NCI-H1436 (cell line): ENCODE measurements around the gene SVEP1.
"Not testable (repeated sequence)": the region's sequence is repeated elsewhere in the genome, so short reads cannot be mapped to it uniquely, and the experiment has no call there.

Experiments used
- DNase-seq: peaks from one replicate; lab custom pipeline; 2025; lab: John Stamatoyannopoulos, UW

SVEP1 gene

DNA sequence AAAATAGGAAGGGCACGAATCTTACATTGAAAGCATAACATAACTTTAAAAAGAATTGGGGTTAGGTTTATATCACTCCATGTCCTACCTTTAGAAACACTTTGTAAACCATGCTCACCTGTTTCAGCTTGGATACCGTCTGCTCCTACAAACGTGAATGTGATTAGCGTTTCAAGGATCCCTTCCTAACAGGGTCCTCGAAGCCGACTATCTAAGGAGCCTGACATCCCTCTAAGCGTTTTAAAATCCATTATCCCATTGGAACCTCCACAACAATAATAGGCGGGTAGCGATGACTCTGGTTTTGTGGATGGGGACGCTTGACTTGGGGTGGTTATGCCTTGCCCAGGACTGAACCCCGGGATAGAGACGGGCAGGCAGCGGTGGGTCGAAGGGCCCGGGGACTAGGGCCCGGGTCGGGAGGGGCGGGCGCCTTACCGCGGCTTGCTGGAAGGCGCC lies 937 bp downstream of the SVEP1 start:
- no peak for DNase-seq

DNA sequence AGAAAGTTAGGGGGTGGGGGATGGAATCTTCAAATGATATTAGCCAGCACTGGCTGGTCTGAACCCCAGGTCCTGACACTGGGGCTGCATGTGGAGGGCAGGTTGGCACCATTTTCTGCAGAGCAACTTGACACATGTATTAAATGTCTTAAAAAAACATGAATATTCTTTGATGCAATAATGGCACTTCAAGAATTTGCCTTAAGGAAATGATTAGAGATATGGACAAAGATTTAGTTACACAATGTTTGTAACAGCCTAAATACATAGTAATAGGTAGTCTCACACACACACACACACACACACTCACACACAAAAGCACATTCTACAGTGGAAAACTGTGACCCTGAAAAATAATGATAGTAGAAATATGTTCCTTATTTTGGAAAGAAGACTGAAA lies 3.6 kb downstream of the SVEP1 start:
- DNase-seq, result no peak

DNA sequence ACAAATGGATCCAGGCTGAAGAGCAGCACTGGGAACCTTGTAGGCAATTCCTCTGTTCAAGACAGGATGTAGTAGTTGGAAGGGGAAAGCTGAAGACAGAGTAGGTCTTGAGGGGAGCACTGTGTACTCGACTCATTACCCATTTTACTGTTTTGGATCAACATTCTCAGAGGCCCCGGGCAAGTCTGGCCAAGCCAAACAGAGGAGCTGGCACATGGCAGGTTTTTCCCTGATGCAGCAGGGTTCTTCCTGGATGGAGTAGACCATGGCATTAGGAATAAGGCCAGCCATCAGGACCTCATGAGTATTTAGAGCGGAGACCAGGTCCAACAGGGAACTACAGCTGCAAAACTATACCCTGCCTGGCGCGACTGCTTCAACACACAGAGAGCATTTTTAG lies 4.4 kb downstream of the SVEP1 start:
- DNase-seq, result no peak

DNA sequence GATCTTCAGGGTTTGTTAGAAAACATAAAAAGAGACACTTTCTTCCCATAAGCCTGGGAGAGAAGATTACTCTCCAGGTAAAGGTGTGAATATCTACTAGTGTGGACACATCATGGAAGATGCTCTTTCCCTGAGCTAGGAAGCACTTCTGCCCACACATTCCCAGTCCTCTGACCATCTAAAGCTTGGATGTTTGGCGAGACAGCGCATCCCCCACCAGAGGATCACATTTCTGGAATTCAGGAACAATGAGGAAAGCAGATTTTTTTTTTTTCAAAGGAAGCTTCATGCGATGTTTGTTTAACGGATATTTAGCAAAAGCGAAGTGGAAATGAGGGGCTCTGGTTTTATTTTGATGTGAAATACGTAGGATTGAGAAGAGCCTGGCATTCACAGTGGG lies 6.2 kb downstream of the SVEP1 start:
- DNase-seq, result no peak

DNA sequence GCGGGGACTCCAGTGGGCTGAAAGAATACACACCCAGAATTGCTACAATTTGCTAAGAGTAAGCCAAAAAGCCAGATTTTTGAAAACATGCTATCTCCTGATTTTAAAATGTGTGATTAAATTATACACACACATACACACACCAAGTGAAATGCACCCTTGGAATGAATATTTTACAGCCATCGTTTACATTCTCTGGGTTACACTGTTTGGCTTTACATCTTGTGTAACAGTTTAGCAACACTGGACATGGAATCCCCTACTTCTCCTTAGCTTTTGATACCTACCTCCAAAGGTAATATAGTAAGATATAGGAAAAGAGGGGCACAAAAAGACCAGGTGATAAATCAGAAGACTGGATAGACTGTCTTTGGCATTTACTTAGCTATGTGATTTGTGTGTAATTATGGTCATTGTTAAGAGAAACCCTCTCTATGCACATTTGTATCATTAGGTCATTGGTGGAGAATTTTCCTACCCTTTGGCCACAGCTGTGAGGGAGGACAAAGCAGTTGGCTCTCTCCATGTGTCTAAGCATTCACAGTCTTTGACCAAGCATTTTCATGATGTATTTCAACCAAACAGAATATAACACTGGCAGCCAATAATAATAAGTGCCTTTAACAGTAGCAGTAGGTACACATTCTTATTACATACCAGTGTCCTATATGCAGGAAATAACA lies 7.6 kb downstream of the SVEP1 start:
- DNase-seq, result no peak

DNA sequence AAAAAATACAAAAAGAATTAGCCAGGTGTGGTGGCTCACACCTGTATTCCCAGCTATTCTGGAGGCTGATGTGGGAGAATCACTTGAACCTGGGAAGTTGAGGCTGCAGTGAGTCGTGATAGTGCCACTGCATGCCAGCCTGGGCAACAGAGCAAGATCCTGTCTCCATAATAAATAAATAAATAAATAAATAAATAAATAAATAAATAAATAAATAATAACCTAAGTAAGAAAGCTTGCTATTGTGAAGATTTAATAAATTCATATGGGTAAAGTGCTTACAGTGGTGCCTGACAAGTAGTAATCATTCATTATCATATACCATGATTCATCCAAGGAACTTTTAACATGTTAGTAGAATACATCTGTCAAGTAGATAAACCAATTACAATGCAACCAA lies 13.4 kb downstream of the SVEP1 start:
- no peak for DNase-seq

DNA sequence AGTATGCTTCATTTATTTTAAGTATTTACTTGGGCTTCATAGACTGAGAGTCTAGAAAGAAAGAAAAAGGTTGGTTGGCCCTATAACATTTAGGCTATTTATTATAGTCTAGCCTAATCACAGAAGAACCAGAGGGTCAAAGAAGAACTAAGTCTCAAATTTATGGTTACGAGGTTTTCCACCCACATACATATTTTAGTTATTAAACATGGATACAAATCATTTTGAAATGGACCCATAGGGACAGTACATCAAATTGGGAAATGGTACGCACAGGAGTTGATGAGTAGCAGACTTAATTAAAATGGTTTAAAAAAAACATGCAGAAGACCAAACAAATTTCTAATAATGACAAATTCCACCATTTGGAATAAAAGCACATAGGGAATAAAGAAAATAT lies 17.7 kb downstream of the SVEP1 start:
- no peak for DNase-seq

DNA sequence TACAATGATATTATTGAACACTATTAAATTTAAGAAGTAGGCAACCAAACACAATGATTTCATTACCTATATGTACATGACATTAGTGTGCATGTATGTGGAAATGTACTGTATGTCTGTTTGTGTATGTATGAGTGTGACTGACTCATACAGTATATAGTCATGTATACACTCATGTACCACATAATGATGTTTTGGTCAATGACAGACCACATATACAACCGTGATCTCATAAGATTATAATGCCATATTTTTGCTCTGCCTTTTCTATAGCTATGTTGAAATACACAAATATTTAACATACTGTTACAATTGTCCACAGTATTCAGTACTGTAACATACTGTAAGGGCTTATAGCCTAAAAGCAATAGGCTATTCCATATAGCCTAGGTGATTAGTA lies 19.7 kb downstream of the SVEP1 start:
- no peak for DNase-seq

DNA sequence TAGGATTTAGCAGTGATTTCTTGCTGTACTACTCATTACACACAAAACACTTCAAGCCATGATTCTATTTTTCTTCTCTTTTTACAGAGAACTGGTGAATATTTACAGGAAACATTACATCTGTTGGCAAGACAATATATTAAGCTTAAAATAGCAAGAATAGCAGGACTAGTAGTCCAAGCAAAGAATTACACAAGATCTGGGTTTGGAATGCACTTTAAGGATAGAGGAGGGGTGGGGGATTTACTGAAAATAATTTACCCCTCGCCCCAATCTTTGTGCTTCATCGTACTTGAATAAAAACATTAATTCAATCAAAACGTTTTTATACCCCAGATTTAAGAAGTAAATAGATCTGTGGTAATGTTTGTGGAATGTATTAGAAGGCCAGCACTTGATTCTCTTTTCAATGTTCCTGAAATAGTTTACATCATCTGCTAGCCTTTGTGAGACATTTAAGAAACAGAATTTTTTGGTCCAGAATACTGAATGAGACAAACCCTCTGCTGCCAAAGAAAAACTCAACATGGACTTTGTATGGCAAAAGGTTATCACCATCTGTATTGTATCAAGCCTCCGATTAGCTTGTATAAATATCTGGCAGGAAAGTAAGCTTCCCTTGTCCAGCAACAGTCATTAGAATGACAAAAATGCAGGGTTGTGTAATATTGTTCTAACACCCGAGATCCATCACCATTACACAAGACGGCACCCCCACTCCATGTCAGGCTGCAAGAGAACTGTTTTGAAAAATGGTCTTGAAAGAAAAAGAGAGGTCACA lies 23.8 kb downstream of the SVEP1 start:
- no peak for DNase-seq

DNA sequence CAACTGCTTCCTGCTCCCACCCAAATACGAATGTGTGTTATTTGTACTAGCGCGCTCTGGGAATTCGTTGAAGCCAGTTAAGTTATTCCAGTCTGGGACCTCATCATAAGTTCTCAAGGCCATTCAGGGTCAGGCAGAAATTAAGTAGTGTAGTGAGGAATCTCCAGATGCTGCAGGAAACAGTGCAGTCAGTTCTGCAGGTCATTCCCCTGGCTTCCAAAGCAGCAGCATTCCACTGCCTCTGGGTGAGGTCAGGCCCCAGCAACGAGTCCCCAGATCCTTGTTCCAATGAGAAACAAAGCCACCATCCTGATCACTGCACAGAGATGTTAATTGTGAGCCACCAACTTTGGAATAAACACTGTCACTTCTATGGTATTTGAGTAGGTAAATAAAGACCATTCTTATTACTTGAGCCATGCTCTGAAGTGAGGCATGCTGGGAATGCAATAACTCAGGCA lies 33.1 kb downstream of the SVEP1 start:
- DNase-seq, result no peak

DNA sequence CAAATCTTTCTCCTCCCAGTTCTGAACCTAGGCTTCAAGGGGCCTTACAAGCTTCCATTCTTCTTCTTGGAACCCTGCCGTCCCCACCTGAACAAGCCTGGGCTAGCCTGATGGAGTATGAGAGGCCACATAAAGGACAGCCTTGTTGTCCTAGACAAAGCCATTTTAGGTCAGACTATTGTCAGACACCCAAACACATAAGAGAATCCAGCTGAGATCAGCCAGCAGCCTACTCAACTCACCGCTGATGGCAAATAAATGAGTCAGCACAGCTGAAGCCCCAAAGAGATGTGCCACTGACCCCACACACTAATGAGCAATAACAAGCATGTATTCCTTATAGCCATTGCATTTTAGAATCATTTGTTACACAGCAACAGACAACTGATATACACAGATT lies 33.8 kb downstream of the SVEP1 start:
- no peak for DNase-seq

DNA sequence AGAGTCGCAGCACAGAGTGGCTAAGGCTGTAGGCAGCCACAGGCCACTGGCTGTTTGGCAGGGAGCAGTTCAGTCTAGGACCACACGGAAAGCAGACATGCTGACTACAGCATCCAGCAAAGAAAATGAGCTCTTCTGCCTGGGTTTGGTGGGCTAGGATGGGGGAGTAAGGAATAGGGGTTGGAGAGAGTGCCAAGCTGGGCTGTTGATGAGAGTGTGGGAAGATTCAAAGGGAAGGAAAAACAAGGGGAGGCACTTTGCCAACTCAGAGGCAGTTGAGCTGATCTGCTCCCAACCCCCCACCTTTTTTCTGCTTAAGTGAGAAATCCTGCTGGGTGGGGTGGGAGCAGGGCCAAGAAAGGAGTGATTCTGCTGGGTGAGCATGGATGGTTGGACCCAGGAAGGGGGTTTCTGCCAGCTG lies 35.9 kb downstream of the SVEP1 start:
- DNase-seq, result no peak

DNA sequence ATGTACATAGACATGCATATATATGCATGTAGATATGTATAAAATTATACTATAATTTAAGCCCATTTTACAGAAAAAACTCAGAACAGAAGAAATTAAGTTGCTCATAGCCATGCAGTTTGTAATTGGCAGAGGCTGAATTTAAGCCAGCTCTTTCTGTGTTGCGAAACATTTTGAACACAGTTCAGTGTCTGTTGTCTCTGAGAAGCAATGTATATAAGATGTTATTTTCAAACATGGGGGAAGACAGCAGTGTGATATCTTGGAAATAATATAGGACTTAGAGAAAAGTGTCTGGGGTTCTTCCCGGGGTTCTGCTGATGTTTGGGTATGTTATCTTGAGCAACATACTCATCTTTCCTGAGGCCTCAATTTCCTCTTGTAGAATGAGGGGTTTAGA lies 37.6 kb downstream of the SVEP1 start:
- DNase-seq, result no peak

DNA sequence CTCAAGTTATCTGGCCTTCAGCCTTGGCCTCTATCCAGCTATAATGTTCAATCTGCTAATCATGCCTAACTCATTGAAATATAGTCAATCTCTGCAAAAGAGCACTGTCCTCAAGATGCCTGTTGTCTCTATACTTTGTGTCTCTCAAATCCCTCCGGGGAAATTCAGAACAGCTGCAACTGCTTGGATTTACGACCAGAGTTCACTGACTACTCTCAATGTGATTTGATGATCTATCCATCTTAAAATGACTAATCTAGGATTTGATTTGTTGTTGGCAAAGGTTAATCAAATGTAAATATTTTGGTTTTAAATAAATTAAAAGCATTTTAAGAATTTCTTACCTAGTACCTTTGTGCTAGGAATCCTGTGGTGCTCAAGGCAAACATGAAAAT lies 40.9 kb downstream of the SVEP1 start:
- no peak for DNase-seq

DNA sequence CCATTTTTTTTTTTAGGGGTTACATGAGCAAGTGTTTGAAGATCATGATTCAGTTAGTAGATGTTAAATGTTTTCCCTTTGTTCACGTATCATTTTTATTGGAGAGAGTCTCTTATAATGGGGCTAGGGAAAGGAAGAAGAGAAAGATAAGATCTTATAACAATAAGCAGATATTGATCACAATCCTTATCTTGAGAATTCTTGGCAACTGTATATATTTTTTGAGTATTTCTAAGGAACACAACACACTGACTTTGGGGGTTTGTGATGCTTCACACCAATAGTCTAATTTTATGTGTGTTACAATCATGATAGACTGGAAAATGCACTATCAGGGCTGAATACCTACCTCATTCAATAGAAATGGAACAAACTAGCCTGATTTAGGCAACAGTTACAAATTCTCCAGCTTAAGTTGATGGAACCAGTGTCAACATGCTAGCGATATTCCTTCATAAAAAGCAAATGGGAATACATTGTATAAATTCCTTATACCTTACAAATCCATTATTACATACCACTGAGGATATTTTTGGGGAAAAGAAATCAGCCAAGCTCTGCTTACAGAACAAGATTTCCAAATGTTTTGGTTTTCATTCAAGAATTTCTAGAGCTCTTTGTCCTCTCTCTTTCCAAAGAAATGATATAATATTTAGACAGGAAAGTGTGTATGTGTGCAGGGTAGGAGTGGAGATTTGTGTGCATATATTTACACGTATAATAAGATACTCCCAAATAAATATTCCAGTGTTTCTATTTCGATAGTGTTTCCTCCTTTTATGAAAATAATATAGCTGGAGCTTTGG lies 41.5 kb downstream of the SVEP1 start:
- DNase-seq, result no peak

DNA sequence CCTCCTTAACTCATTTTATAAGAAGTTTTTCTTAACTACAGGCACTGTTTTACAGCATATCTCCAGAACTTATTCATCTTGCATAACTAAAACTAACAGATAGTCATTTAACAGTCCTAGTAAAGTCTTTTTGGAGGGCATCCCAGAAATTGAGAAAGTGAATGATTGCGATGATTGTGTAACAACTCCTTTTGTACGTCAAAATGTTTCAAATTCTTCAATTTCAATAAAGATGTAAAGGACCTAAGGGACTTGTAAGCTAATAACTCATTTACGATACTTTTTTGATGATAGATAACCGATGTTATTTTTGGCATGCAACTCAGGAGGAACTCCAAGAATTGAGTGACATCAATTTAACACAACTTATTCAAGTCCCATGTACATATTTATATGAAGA lies 42.7 kb downstream of the SVEP1 start:
- DNase-seq, result no peak

DNA sequence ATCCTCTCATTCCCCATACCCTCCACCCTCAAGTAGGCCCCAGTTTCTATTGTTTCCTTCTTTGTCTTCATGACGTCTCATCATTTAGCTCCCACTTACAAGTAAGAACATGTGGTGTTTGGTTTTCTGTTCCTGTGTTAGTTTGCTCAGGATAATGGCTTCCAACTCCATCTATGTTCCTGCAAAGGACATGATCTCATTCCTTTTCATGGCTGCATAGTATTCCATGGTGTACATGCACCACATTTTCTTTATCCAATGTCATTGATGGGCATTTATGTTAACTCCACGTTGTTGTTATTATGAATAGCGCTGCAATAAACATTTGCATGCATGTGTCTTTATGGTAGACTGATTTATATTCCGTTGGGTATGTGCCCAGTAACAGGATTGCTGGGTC lies 45.4 kb downstream of the SVEP1 start:
- not testable (repeated sequence) for DNase-seq

DNA sequence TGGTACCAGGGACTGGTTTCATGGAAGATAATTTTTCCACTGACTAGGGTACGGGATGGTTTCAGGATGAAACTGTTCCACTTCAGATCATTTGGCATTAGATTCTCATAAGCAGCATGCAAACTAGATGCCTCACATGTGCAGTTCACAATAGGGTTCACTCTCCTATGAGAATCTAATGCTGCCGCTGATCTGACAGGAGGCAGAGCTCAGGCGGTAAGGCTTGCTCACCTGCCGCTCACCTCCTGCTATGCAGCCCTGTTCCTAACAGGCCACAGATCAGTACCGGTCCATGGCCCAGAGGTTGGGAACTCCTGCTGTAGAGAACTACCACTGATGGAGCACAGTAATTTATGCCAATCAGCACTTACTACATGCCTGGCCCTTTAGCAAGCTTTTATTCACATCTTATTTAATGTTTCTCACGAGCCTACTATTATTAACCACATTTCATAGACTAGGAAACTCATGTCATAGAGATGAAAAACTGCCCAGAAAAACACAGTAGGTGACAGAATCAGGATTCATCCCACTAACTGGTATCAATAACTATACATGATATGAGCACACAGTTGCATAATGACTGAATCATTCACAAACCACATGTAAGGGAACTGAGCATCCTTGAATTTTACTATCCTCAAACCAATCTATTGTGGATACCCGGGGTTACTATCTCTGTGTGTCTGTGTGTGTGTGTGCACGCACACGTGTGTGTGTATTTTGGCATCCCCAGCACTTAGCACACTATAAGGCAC lies 46.5 kb downstream of the SVEP1 start:
- no peak for DNase-seq

DNA sequence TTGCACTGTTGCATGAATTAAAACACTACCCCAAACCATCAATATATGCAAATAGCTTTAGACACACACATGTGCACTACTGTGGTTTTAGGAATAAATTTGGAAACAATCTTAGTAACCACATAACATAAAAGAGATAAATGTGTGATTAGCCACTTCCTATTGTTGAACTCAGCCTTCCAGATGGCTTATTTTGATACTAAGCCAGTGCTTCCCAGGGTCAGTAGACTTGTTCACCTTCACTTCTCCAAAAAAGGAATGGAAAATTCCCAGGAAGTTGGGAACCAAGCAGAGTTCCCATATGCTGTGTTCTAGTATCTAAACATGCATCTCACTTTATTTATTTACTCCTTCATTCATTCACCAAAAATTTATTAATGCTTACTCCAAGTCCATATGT lies 47.8 kb downstream of the SVEP1 start:
- DNase-seq, result no peak

DNA sequence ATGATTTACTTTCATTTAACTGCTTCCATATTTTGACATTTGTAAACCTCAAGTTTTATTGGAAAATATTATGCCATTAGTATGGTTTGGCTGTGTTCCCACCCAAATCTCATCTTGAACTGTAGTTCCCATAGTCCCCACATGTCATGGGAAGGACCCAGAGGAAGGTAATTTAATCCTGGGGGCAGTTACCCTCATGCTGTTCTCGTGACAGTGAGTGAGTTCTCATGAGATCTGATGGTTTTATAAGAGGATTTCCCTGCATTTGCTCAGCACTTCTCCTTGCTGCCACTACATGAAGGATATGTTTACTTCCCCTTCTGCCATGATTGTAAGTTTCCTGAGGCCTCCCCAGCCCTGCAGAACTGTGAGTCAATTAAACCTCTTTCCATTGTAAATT lies 48.3 kb downstream of the SVEP1 start:
- not testable (repeated sequence) for DNase-seq

DNA sequence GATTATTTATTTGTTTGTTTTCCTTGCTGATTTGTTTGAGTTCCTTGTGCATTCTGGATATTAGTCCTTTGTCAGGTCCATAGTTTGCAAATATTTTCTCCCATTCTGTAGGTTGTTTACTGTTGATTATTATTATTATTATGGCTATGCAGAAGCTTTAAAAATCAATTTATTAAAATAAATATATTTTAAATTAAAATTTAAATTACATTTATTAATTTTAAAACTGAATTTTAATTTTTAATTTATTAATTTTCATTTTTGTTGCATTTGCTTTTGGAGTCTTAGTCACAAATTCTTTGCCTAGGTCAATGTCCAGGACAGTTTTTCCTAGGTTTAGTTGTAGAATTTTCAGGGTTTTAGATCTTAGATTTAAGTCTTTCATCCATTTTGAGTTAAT lies 50.9 kb downstream of the SVEP1 start:
- DNase-seq, result no peak

DNA sequence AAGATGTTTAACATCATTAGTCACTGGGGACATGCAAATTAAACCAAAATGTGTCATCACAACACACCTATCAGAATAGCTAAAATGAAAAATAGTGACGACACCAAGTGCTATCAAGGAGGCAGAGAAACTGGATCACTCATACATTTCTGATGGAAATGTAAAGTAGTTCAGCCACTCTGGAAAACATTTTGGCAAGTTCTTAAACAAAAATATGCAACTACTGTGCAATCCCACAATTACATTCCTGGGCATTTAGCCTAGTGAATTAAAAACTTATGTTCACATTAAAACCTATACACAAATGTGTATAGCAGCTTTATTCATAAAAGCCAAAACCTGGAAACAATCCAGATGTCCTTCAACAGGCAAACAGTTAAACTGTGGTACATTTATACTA lies 53.1 kb downstream of the SVEP1 start:
- DNase-seq, result no peak
